Keratinocyte (primary cell): Measurements from ENCODE around the gene CKS1B.

Experiments used
- CTCF ChIP-seq, 3 experiments: IDR thresholded peaks in 1 of 3; conservative IDR thresholded peaks in 1 of 3; optimal IDR thresholded peaks in 1 of 3; 2 replicates in 2 of 3; 3 replicates in 1 of 3; pipeline versions ENCODE3 to v1.5.1; 2011; ENCODE audit warnings: low read length in 3 of 3, mild to moderate bottlenecking in 3 of 3, moderate library complexity in 2 of 3, control low read depth in 1 of 3, inconsistent platforms in 1 of 3; ENCODE audit not compliant: insufficient read depth in 2 of 3; ENCODE audit errors: extremely low read depth in 1 of 3
- EZH2 ChIP-seq: IDR thresholded peaks from one replicate; pipeline ENCODE4 v1.6.1; 2012; ENCODE audit warnings: inconsistent platforms, mild to moderate bottlenecking, low read length, moderate library complexity

- TF ChIP-seq CTCF (optimal IDR thresholded peaks at IDR 0.05 in 1 of 3, IDR thresholded peaks at IDR 0.05 in 1 of 3, conservative IDR thresholded peaks at IDR 0.05 in 1 of 3; ENCODE audit: extremely low read depth in 1 of 3, insufficient read depth in 2 of 3, low read length in 3 of 3), result peak in 1 of 3 experiments; percentile 8
- TF ChIP-seq EZH2, result no peak
Measured at GRCh38 chr1:154988058-154988954, 13.8 kb downstream of the CKS1B start.
